Measurements from ENCODE around the gene FOXA2. TPM values are rescaled to one million over a fixed set of nuclear protein-coding genes. Genes with fewer than 3 reads are reported as not detected.

Gene FOXA2
- total and polyA plus RNA-seq, 2 of the 13 experiments (the other 11 are each of a cell fraction or from before 2014, with no cell fraction given): 8.8 to 12.2 TPM

DNA sequence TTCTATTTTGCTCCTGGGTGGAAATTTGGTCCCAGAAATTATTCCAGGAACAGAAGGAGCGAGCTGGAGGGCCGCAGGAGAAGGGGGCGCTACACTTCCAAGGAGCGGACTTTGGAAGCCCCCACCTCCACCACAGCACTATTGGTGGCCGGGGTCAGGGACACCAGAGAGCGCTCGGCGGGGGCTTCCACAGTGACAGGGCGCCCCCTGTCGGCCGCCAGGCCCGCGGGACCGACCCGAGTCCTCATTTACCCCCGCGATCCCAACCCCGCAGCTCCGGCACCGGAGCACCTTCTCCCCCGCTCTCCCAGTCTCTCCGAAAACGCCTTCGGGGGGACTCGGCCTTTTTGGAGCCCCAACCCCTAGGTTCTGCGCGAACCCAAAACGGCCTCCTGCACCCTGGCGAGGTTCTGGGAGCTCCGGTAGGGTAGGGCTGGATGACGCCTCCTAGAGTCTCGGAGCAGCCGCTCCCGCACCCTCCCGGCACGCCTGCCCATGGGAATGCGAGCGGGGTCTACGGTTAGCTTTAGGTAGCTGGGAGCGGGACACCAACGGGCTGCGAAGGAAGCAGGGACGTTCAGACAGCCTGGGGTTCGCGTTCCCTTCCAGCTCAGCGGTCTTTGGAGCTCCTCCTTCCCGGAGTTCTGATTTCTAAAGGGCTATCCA is 2.4 kb upstream of the FOXA2 start (continued):
- TF ChIP-seq, protein P1, sequence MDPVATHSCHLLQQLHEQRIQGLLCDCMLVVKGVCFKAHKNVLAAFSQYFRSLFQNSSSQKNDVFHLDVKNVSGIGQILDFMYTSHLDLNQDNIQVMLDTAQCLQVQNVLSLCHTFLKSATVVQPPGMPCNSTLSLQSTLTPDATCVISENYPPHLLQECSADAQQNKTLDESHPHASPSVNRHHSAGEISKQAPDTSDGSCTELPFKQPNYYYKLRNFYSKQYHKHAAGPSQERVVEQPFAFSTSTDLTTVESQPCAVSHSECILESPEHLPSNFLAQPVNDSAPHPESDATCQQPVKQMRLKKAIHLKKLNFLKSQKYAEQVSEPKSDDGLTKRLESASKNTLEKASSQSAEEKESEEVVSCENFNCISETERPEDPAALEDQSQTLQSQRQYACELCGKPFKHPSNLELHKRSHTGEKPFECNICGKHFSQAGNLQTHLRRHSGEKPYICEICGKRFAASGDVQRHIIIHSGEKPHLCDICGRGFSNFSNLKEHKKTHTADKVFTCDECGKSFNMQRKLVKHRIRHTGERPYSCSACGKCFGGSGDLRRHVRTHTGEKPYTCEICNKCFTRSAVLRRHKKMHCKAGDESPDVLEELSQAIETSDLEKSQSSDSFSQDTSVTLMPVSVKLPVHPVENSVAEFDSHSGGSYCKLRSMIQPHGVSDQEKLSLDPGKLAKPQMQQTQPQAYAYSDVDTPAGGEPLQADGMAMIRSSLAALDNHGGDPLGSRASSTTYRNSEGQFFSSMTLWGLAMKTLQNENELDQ (CRISPR knock-in tag; IDR thresholded peaks at IDR 0.05; ENCODE audit: borderline replicate concordance): peak; percentile 41; the same call in 1 of the 2 replicates
- TF ChIP-seq ZBTB1 (CRISPR knock-in tag; IDR thresholded peaks at IDR 0.05; ENCODE audit: borderline replicate concordance) (no peak), SP4 (CRISPR knock-in tag; IDR thresholded peaks at IDR 0.05) (no peak), MTF2 (CRISPR knock-in tag; IDR thresholded peaks at IDR 0.05; ENCODE audit: borderline replicate concordance) (peak; percentile 94; the same call in 1 of the 2 replicates), ZNF598 (CRISPR knock-in tag; IDR thresholded peaks at IDR 0.05; ENCODE audit: borderline replicate concordance) (no peak), ZBTB42 (CRISPR knock-in tag; IDR thresholded peaks at IDR 0.05) (no peak), ATF1 (CRISPR knock-in tag; IDR thresholded peaks at IDR 0.05) (no peak), HOXA9 (CRISPR knock-in tag; IDR thresholded peaks at IDR 0.05; ENCODE audit: borderline replicate concordance) (no peak), U2AF2 (IDR thresholded peaks at IDR 0.05; ENCODE audit: low read depth, low read length) (no peak), ZNF460 (CRISPR knock-in tag; IDR thresholded peaks at IDR 0.05; ENCODE audit: borderline replicate concordance) (no peak; the same call in 1 of the 2 replicates), GFI1 (CRISPR knock-in tag; IDR thresholded peaks at IDR 0.05; ENCODE audit: borderline replicate concordance) (no peak; the same call in 1 of the 2 replicates), ZNF317 (CRISPR knock-in tag; IDR thresholded peaks at IDR 0.05) (no peak; the same call in 1 of the 2 replicates), KLF12 (CRISPR knock-in tag; IDR thresholded peaks at IDR 0.05; ENCODE audit: borderline replicate concordance) (peak; percentile 57; the same call in 1 of the 2 replicates), SATB2 (CRISPR knock-in tag; IDR thresholded peaks at IDR 0.05) (no peak), GTF3A (CRISPR knock-in tag; conservative IDR thresholded peaks at IDR 0.05) (no peak), KLF15 (CRISPR knock-in tag; IDR thresholded peaks at IDR 0.05; ENCODE audit: borderline replicate concordance) (no peak)
- TF ChIP-seq, protein P2, sequence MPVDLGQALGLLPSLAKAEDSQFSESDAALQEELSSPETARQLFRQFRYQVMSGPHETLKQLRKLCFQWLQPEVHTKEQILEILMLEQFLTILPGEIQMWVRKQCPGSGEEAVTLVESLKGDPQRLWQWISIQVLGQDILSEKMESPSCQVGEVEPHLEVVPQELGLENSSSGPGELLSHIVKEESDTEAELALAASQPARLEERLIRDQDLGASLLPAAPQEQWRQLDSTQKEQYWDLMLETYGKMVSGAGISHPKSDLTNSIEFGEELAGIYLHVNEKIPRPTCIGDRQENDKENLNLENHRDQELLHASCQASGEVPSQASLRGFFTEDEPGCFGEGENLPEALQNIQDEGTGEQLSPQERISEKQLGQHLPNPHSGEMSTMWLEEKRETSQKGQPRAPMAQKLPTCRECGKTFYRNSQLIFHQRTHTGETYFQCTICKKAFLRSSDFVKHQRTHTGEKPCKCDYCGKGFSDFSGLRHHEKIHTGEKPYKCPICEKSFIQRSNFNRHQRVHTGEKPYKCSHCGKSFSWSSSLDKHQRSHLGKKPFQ (CRISPR knock-in tag; IDR thresholded peaks at IDR 0.05; ENCODE audit: insufficient replicate concordance): no peak
- TF ChIP-seq, protein P3, sequence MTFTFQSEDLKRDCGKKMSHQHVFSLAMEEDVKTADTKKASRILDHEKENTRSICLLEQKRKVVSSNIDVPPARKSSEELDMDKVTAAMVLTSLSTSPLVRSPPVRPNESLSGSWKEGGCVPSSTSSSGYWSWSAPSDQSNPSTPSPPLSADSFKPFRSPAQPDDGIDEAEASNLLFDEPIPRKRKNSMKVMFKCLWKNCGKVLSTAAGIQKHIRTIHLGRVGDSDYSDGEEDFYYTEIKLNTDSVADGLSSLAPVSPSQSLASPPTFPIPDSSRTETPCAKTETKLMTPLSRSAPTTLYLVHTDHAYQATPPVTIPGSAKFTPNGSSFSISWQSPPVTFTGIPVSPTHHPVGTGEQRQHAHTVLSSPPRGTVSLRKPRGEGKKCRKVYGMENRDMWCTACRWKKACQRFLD (CRISPR knock-in tag; IDR thresholded peaks at IDR 0.05; ENCODE audit: borderline replicate concordance): no peak
- TF ChIP-seq, protein P4, sequence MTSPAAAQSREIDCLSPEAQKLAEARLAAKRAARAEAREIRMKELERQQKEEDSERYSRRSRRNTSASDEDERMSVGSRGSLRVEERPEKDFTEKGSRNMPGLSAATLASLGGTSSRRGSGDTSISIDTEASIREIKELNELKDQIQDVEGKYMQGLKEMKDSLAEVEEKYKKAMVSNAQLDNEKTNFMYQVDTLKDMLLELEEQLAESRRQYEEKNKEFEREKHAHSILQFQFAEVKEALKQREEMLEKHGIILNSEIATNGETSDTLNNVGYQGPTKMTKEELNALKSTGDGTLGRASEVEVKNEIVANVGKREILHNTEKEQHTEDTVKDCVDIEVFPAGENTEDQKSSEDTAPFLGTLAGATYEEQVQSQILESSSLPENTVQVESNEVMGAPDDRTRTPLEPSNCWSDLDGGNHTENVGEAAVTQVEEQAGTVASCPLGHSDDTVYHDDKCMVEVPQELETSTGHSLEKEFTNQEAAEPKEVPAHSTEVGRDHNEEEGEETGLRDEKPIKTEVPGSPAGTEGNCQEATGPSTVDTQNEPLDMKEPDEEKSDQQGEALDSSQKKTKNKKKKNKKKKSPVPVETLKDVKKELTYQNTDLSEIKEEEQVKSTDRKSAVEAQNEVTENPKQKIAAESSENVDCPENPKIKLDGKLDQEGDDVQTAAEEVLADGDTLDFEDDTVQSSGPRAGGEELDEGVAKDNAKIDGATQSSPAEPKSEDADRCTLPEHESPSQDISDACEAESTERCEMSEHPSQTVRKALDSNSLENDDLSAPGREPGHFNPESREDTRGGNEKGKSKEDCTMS (CRISPR knock-in tag; conservative IDR thresholded peaks at IDR 0.05): no peak
- TF ChIP-seq, protein P5, sequence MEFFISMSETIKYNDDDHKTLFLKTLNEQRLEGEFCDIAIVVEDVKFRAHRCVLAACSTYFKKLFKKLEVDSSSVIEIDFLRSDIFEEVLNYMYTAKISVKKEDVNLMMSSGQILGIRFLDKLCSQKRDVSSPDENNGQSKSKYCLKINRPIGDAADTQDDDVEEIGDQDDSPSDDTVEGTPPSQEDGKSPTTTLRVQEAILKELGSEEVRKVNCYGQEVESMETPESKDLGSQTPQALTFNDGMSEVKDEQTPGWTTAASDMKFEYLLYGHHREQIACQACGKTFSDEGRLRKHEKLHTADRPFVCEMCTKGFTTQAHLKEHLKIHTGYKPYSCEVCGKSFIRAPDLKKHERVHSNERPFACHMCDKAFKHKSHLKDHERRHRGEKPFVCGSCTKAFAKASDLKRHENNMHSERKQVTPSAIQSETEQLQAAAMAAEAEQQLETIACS (CRISPR knock-in tag; IDR thresholded peaks at IDR 0.05): 0 out of 2 replicates have a peak, but pooled peaks have one; percentile 14
